RWPE2 (cell line): ENCODE results near the gene SETDB2.

Experiments used
- ATAC-seq: fragments of 200-7000 bp; cut with Tn5 transposase; 3 replicates; pipeline ENCODE4 v1.9.1; 2021; ENCODE audit warnings: low read depth
- DNase-seq: peaks from one replicate; pipeline ENCODE4 v3.0.0-alpha.2; 2020; ENCODE audit warnings: low spot score
- H3K27ac ChIP-seq: fragments of 450-650 bp; 2 replicates; pipeline ENCODE4 v1.5.1; 2017; ENCODE audit warnings: mild to moderate bottlenecking; ENCODE audit not compliant: poor library complexity, severe bottlenecking
- H3K27me3 ChIP-seq: fragments of 250-450 bp; sonication (Bioruptor Pico); 2 replicates; pipeline ENCODE4 v1.5.1; 2021; ENCODE audit warnings: mild to moderate bottlenecking, moderate library complexity; ENCODE audit not compliant: insufficient read depth, poor library complexity, severe bottlenecking
- H3K36me3 ChIP-seq: fragments of 250-450 bp; sonication (Bioruptor Pico); 2 replicates; pipeline ENCODE4 v1.5.1; 2020; ENCODE audit warnings: low read depth, mild to moderate bottlenecking, moderate library complexity
- H3K4me1 ChIP-seq: fragments of 250-450 bp; sonication (Bioruptor Pico); 2 replicates; pipeline ENCODE4 v1.5.1; 2021; ENCODE audit warnings: mild to moderate bottlenecking, moderate library complexity; ENCODE audit not compliant: insufficient read depth, poor library complexity, severe bottlenecking
- H3K4me3 ChIP-seq: fragments of 250-450 bp; sonication (Bioruptor Pico); 2 replicates; pipeline ENCODE4 v1.5.1; 2021; ENCODE audit warnings: mild to moderate bottlenecking, moderate library complexity; ENCODE audit not compliant: severe bottlenecking
- H3K9me3 ChIP-seq: fragments of 250-450 bp; sonication (Bioruptor Pico); 2 replicates; pipeline ENCODE4 v1.5.1; 2021; ENCODE audit warnings: mild to moderate bottlenecking, moderate library complexity; ENCODE audit not compliant: severe bottlenecking
- CTCF ChIP-seq: fragments of 450-650 bp; IDR thresholded peaks from one replicate; pipeline ENCODE4 v1.5.1; 2017; ENCODE audit warnings: mild to moderate bottlenecking, moderate library complexity; ENCODE audit not compliant: poor library complexity, severe bottlenecking

The SETDB2 gene

GRCh38 chr13:49517461-49517860, 73.4 kb downstream of the SETDB2 start:
- peaks cover 17% of the 10 kb centered on the region; the same call in 1 of the 2 replicates for H3K36me3 ChIP-seq
- ATAC-seq (no peak), DNase-seq (no peak)
- no peaks in the 10 kb centered on the region for H3K9me3 ChIP-seq
- no peaks in the 10 kb centered on the region for H3K27me3 ChIP-seq
- H3K4me1 ChIP-seq: no peaks in the 10 kb centered on the region
- no peak overlapping the region for H3K27ac ChIP-seq
- peak; percentile 7 for TF ChIP-seq CTCF
- H3K4me3 ChIP-seq: no peak overlapping the region

- no peak for DNase-seq
- Histone ChIP-seq H3K9me3 (no peaks in the 10 kb centered on the region), H3K36me3 (peaks cover 12% of the 10 kb centered on the region; the same call in 1 of the 2 replicates), H3K27me3 (no peaks in the 10 kb centered on the region), H3K4me3 (no peak overlapping the region), H3K4me1 (no peaks in the 10 kb centered on the region), H3K27ac (no peak overlapping the region)
- no peak for ATAC-seq
- TF ChIP-seq CTCF: no peak
Observed at GRCh38 chr13:49521224-49521623, 77.2 kb downstream of the SETDB2 start.

- TF ChIP-seq CTCF: no peak
- H3K4me3 ChIP-seq: no peak overlapping the region
- ATAC-seq (no peak), DNase-seq (no peak)
- no peaks in the 10 kb centered on the region for H3K27me3 ChIP-seq
- H3K36me3 ChIP-seq: peaks cover 13% of the 10 kb centered on the region
- H3K9me3 ChIP-seq: no peaks in the 10 kb centered on the region
- no peaks in the 10 kb centered on the region for H3K4me1 ChIP-seq
- no peak overlapping the region for H3K27ac ChIP-seq
Observed at GRCh38 chr13:49524740-49525501, 80.8 kb downstream of the SETDB2 start.

- no peak for TF ChIP-seq CTCF
- DNase-seq (no peak), ATAC-seq (no peak)
- H3K27ac ChIP-seq: no peak overlapping the region
- no peak overlapping the region for H3K4me3 ChIP-seq
- no peaks in the 10 kb centered on the region for H3K4me1 ChIP-seq
- H3K36me3 ChIP-seq: peaks cover 4% of the 10 kb centered on the region
- H3K9me3 ChIP-seq: no peaks in the 10 kb centered on the region
- no peaks in the 10 kb centered on the region for H3K27me3 ChIP-seq
Observed at GRCh38 chr13:49527123-49527522, 83.0 kb downstream of the SETDB2 start.

GRCh38 chr13:49528161-49528560, 84.1 kb downstream of the SETDB2 start:
- TF ChIP-seq CTCF: no peak
- ATAC-seq (no peak), DNase-seq (no peak)
- H3K4me1 ChIP-seq: no peaks in the 10 kb centered on the region
- no peaks in the 10 kb centered on the region for H3K9me3 ChIP-seq
- no peak overlapping the region for H3K4me3 ChIP-seq
- no peaks in the 10 kb centered on the region for H3K27me3 ChIP-seq
- peaks cover 4% of the 10 kb centered on the region for H3K36me3 ChIP-seq
- no peak overlapping the region for H3K27ac ChIP-seq
